Nephron (organoid): ENCODE measurements around the gene FARP2.

Source experiments
- H3K27ac Mint-ChIP-seq, 3 experiments: 2 replicates each; pipeline ENCODE4 v1.8.0; 2020; ENCODE audit warnings: mixed read lengths in 3 of 3, mild to moderate bottlenecking in 2 of 3, moderate library complexity in 1 of 3
- H3K27me3 Mint-ChIP-seq: 2 replicates; pipeline ENCODE4 v1.8.0; 2021; ENCODE audit warnings: low read depth, mild to moderate bottlenecking, moderate library complexity, mixed read lengths
- H3K36me3 Mint-ChIP-seq: 2 replicates; pipeline ENCODE4 v1.8.0; 2020; ENCODE audit warnings: low read depth, mixed read lengths
- H3K4me1 Mint-ChIP-seq: 2 replicates; pipeline ENCODE4 v1.8.0; 2020; ENCODE audit warnings: mixed read lengths
- H3K4me3 Mint-ChIP-seq, 3 experiments: 2 replicates each; pipeline ENCODE4 v1.8.0; 2020; ENCODE audit warnings: mild to moderate bottlenecking in 3 of 3, mixed read lengths in 3 of 3, moderate library complexity in 2 of 3
- H3K9me3 Mint-ChIP-seq: 2 replicates; pipeline ENCODE4 v1.8.0; 2020; ENCODE audit warnings: mixed read lengths
- CTCF ChIP-seq, 3 experiments: fragments of 200-600 bp; sonication (generic); IDR thresholded peaks; one replicate each; pipeline ENCODE4 v1.5.0; 2021; ENCODE audit warnings: antibody characterized with exemption in 3 of 3; ENCODE audit not compliant: unreplicated experiment in 3 of 3

FARP2 gene

DNA sequence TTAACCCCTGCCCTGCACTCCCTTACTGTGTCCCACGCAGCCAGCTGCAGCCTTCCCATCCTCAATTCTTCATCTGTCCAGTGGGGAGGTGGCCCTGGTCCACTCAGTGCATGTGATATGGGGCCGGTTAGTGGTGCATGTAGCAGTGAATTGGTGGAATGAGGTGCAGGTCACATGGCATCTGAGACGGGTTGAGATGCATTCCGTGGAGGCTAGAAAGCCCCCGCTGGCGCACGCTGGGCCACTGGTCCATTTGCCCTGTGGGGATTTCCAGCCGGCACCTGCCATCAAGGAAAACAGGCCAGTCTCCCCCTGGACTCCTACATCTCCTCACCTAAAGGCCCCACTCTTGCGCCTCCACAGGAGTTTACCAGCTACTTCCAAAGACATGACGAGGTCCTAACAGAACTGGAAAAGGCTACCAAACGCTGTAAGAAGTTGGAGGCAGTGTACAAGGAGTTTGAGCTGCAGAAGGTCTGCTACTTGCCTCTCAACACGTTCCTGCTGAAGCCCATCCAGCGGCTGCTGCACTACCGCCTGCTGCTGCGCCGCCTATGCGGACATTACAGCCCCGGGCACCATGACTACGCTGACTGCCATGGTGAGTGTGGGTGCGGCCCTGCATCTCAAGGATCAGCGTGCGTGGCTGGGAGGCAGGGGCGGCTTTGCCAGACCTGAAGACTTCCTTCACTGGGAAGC lies 111.8 kb downstream of the FARP2 start:
- peaks cover 14% of the 10 kb centered on the region for H3K36me3 Mint-ChIP-seq

GRCh38 chr2:241468476-241468781 lies 112.3 kb downstream of the FARP2 start:
- no peaks in the 10 kb centered on the region for H3K9me3 Mint-ChIP-seq
- no peak overlapping the region for H3K4me3 Mint-ChIP-seq
- no peak for TF ChIP-seq CTCF (IDR thresholded peaks at IDR 0.05; ENCODE audit: unreplicated experiment in 3 of 3)
- H3K27ac Mint-ChIP-seq: no peak overlapping the region
- peaks cover 19% of the 10 kb centered on the region for H3K36me3 Mint-ChIP-seq
- peaks cover 10% of the 10 kb centered on the region for H3K27me3 Mint-ChIP-seq
- H3K4me1 Mint-ChIP-seq: peaks cover 10% of the 10 kb centered on the region

More for the DNA sequence above, 111.8 kb downstream of the FARP2 start:
- H3K4me3 Mint-ChIP-seq: no peak overlapping the region
- TF ChIP-seq CTCF (IDR thresholded peaks at IDR 0.05; ENCODE audit: unreplicated experiment in 3 of 3): no peak
- no peaks in the 10 kb centered on the region for H3K9me3 Mint-ChIP-seq
- H3K27me3 Mint-ChIP-seq: peaks cover 8% of the 10 kb centered on the region
- no peak overlapping the region for H3K27ac Mint-ChIP-seq
- H3K4me1 Mint-ChIP-seq: peaks cover 11% of the 10 kb centered on the region

DNA sequence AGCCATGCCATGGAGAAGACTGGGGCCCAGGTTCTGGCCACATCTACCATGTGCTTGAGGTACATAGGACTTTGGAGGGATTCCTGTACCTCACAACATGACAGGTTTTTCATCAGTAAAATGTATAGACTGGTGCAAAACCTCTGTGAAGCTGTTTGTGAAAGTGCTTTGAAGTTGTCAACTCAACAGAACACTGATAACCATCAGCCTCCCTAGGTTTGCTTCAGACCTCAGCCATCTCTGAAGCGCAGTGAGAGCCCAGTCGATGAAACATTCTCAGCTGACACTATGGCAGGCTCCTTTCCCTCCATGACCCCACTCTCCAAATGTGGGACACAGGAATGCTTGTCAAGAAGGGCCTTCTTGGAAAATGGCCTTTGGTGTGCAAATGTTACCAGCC lies 113.7 kb downstream of the FARP2 start:
- no peak for TF ChIP-seq CTCF (IDR thresholded peaks at IDR 0.05; ENCODE audit: unreplicated experiment in 3 of 3)
- no peak overlapping the region for H3K27ac Mint-ChIP-seq
- H3K9me3 Mint-ChIP-seq: no peaks in the 10 kb centered on the region
- H3K36me3 Mint-ChIP-seq: peaks cover 19% of the 10 kb centered on the region
- H3K27me3 Mint-ChIP-seq: peaks cover 10% of the 10 kb centered on the region
- H3K4me1 Mint-ChIP-seq: peaks cover 4% of the 10 kb centered on the region
- H3K4me3 Mint-ChIP-seq: no peak overlapping the region

- peaks cover 10% of the 10 kb centered on the region for H3K27me3 Mint-ChIP-seq
- no peaks in the 10 kb centered on the region for H3K9me3 Mint-ChIP-seq
- no peak overlapping the region for H3K4me3 Mint-ChIP-seq
- peaks cover under 1% of the 10 kb centered on the region for H3K4me1 Mint-ChIP-seq
- TF ChIP-seq CTCF (IDR thresholded peaks at IDR 0.05; ENCODE audit: unreplicated experiment in 3 of 3): no peak
- no peak overlapping the region for H3K27ac Mint-ChIP-seq
- peaks cover 24% of the 10 kb centered on the region for H3K36me3 Mint-ChIP-seq
Observed at GRCh38 chr2:241473399-241473798, 117.3 kb downstream of the FARP2 start.

DNA sequence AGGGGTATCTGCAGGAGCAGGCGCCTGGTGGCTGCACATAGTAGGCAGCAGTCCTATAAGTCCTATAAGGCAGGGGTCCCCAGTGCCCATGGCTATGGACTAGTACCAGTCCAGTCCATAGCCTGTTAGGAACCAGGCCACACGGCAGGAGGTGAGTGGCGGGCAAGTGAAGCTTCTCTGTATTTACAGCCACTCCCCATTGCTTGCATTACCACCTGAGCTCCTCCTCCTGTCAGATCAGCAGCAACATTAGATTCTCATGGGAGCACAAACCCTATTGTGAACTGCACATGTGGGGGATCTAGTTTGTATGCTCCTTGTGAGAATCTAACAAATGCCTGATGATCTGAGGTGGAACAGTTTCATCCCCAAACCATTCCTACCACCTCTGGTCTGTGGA lies 119.2 kb downstream of the FARP2 start:
- Mint-ChIP-seq H3K27ac (no peak overlapping the region), H3K27me3 (peaks cover 8% of the 10 kb centered on the region), H3K9me3 (no peaks in the 10 kb centered on the region), H3K4me3 (no peak overlapping the region), H3K36me3 (peaks cover 28% of the 10 kb centered on the region), H3K4me1 (peaks cover 7% of the 10 kb centered on the region)
- no peak for TF ChIP-seq CTCF (IDR thresholded peaks at IDR 0.05; ENCODE audit: unreplicated experiment in 3 of 3)

DNA sequence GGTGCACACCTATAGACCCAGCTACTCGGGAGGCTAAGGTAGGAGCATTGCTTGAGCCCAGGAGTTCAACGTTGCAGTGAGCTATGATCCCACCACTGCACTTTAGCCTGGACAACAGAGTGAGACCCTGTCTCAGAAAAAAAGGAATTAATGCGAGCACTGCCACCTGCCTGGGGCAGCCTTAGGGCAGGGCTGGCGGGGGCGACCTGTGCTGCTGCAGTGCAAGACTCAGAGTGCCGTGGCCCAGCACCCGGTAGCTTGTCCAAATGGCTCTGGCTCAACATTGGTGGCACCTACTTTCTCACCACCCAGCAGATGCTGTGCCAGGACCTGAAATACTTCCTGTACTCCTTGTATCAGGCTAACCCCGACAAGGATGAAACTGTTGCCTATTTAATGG lies 122.1 kb downstream of the FARP2 start:
- no peak overlapping the region for H3K4me3 Mint-ChIP-seq
- no peaks in the 10 kb centered on the region for H3K27me3 Mint-ChIP-seq
- no peak for TF ChIP-seq CTCF (IDR thresholded peaks at IDR 0.05; ENCODE audit: unreplicated experiment in 3 of 3)
- H3K27ac Mint-ChIP-seq: no peak overlapping the region
- peaks cover 16% of the 10 kb centered on the region for H3K4me1 Mint-ChIP-seq
- H3K36me3 Mint-ChIP-seq: peaks cover 13% of the 10 kb centered on the region
- no peaks in the 10 kb centered on the region for H3K9me3 Mint-ChIP-seq
